Posterior cingulate gyrus (tissue), 11 donors: Measurements from ENCODE around the gene DLG2.

Source experiments
- DNase-seq, 10 donors: peaks; one replicate each; pipeline versions ENCODE4 v3.0.0 to v3.0.0-alpha.2; 2020 to 2021; ENCODE audit warnings: mixed read lengths in 3 of 10
- intact Hi-C: fragments of 100-400 bp; cut with DNase I; formaldehyde crosslinking; loops from one replicate; pipeline ENCODE4 v1.15.1; 2023

Gene DLG2

GRCh38 chr11:83523676-83524075 lies 2103.5 kb downstream of the DLG2 start:
- no peak for DNase-seq

GRCh38 chr11:83522911-83523310 lies 2104.2 kb downstream of the DLG2 start:
- no peak for DNase-seq
- intact Hi-C loops: loop anchor here (10.0 kb wide), 1 partner anchor 292 kb away; no protein-coding TSS in a partner anchor

More at GRCh38 chr11:83523676-83524075, 2103.5 kb downstream of the DLG2 start:
- intact Hi-C loops: loop anchor here (10.0 kb wide), 1 partner anchor 291 kb away; no protein-coding TSS in a partner anchor

- DNase-seq: peak in 1 of 10 donors; percentile 25
- intact Hi-C loops: loop anchor here (10.0 kb wide), 1 partner anchor 293 kb away; no protein-coding TSS in a partner anchor
These were observed 2105.2 kb downstream of the DLG2 start for GRCh38 chr11:83521647-83522596.

- intact Hi-C loops: loop anchor here (10.0 kb wide), 1 partner anchor 294 kb away; no protein-coding TSS in a partner anchor
- DNase-seq: no peak
These were observed 2106.3 kb downstream of the DLG2 start for GRCh38 chr11:83520849-83521248.

GRCh38 chr11:83511646-83512045 lies 2115.5 kb downstream of the DLG2 start:
- intact Hi-C loops: no loop called here
- DNase-seq: no peak

- intact Hi-C loops: no loop called here
These were observed 2116.3 kb downstream of the DLG2 start for GRCh38 chr11:83510530-83511460.

GRCh38 chr11:83508804-83509203 lies 2118.3 kb downstream of the DLG2 start:
- intact Hi-C loops: no loop called here
- no peak for DNase-seq

More at GRCh38 chr11:83510530-83511460, 2116.3 kb downstream of the DLG2 start:
- no peak for DNase-seq

- DNase-seq: no peak
- intact Hi-C loops: no loop called here
These were observed 2125.1 kb downstream of the DLG2 start for GRCh38 chr11:83502041-83502440.

GRCh38 chr11:83493917-83494316 lies 2133.2 kb downstream of the DLG2 start:
- intact Hi-C loops: no loop called here
- DNase-seq: no peak

GRCh38 chr11:83493034-83493433 lies 2134.1 kb downstream of the DLG2 start:
- DNase-seq: no peak
- intact Hi-C loops: no loop called here

- no peak for DNase-seq
- intact Hi-C loops: no loop called here
These were observed 2143.3 kb downstream of the DLG2 start for GRCh38 chr11:83483808-83484207.

GRCh38 chr11:83480811-83481210 lies 2146.3 kb downstream of the DLG2 start:
- intact Hi-C loops: no loop called here
- no peak for DNase-seq

- no peak for DNase-seq
- intact Hi-C loops: no loop called here
These were observed 2146.9 kb downstream of the DLG2 start for GRCh38 chr11:83480251-83480650.

GRCh38 chr11:83477772-83478171 lies 2149.4 kb downstream of the DLG2 start:
- DNase-seq: no peak
- intact Hi-C loops: no loop called here

GRCh38 chr11:83475760-83476159 lies 2151.4 kb downstream of the DLG2 start:
- peak in 3 of 10 donors; percentile 20 to 67 (median 50) for DNase-seq
- intact Hi-C loops: no loop called here

GRCh38 chr11:83473743-83474142 lies 2153.4 kb downstream of the DLG2 start:
- no peak for DNase-seq
- intact Hi-C loops: no loop called here

GRCh38 chr11:83472806-83473205 lies 2154.3 kb downstream of the DLG2 start:
- DNase-seq: no peak
- intact Hi-C loops: no loop called here

GRCh38 chr11:83471831-83472727 lies 2155.1 kb downstream of the DLG2 start:
- DNase-seq: no peak
- intact Hi-C loops: no loop called here

GRCh38 chr11:83467837-83468236 lies 2159.3 kb downstream of the DLG2 start:
- DNase-seq: no peak
- intact Hi-C loops: no loop called here
